HEK293 (cell line): ENCODE data around the gene PFKL.
A peak's percentile ranks its signal among the peaks of the same experiment; 100 is the strongest.
"Not testable (repeated sequence)": the region's sequence is repeated elsewhere in the genome, so short reads cannot be mapped to it uniquely, and the experiment has no call there.

Experiments
- CTCF ChIA-PET: fragments of 350-600 bp; formaldehyde crosslinking; extraction: SDS; loops from one replicate; lab custom pipeline; 2021; ENCODE audit warnings: antibody characterized with exemption; lab: Yijun Ruan, JAX
- POLR2A ChIA-PET: fragments of 300-600 bp; formaldehyde crosslinking; extraction: SDS; loops from one replicate; lab custom pipeline; 2020; ENCODE audit warnings: antibody characterized with exemption, inconsistent platforms; lab: Yijun Ruan, JAX
- H3K27ac ChIP-seq: fragments of 200-500 bp; sonication (Bioruptor generic); 2 replicates; pipeline ENCODE4 v1.5.1; 2014; ENCODE audit warnings: low read depth, low read length, control low read depth, inconsistent platforms; ENCODE audit errors: extremely low read depth
- H3K36me3 ChIP-seq, 2 experiments: fragments of 200-500 bp in 1 of 2; sonication (Bioruptor generic) in 1 of 2; 1 replicate in 1 of 2; 2 replicates in 1 of 2; pipeline ENCODE4 v1.5.1; 2014 to 2017; ENCODE audit warnings: inconsistent platforms in 2 of 2, low read length in 2 of 2; ENCODE audit not compliant: control insufficient read depth in 2 of 2, insufficient read depth in 1 of 2
- H3K4me1 ChIP-seq: fragments of 200-500 bp; sonication (Bioruptor generic); 2 replicates; pipeline ENCODE4 v1.5.1; 2014; ENCODE audit warnings: mild to moderate bottlenecking, low read length, inconsistent platforms; ENCODE audit not compliant: control insufficient read depth, insufficient read depth
- H3K4me3 ChIP-seq: 2 replicates; pipeline ENCODE4 v1.5.1; 2011; ENCODE audit warnings: low read depth, mild to moderate bottlenecking, control low read depth, low read length, moderate library complexity
- H3K9me3 ChIP-seq: fragments of 200-500 bp; sonication (Bioruptor generic); 2 replicates; pipeline ENCODE4 v1.5.1; 2014; ENCODE audit warnings: low read depth, low read length, inconsistent platforms; ENCODE audit not compliant: control insufficient read depth, insufficient read depth
- KLF16 ChIP-seq: fragments of 450-650 bp; formaldehyde crosslinking; IDR thresholded peaks from 2 replicates; pipeline ENCODE4 v1.5.1; 2017; ENCODE audit warnings: missing biosample characterization, missing genetic modification characterization
- RBAK ChIP-seq: fragments of 450-650 bp; formaldehyde crosslinking; IDR thresholded peaks from 2 replicates; pipeline ENCODE4 v1.5.1; 2016; ENCODE audit warnings: missing biosample characterization, missing genetic modification characterization
- SALL2 ChIP-seq: fragments of 450-650 bp; formaldehyde crosslinking; IDR thresholded peaks from 2 replicates; pipeline ENCODE4 v1.5.0; 2017; ENCODE audit warnings: missing biosample characterization, mild to moderate bottlenecking, missing genetic modification characterization, borderline replicate concordance
- ZIC2 ChIP-seq: fragments of 450-650 bp; formaldehyde crosslinking; IDR thresholded peaks from 2 replicates; pipeline ENCODE4 v1.5.1; 2016; ENCODE audit warnings: missing biosample characterization, missing genetic modification characterization
- ZNF132 ChIP-seq: fragments of 450-650 bp; formaldehyde crosslinking; IDR thresholded peaks from 2 replicates; pipeline ENCODE4 v1.5.1; 2017; ENCODE audit warnings: missing biosample characterization, missing genetic modification characterization, borderline replicate concordance
- ZNF223 ChIP-seq: fragments of 450-650 bp; formaldehyde crosslinking; IDR thresholded peaks from 2 replicates; pipeline ENCODE4 v1.5.1; 2016; ENCODE audit warnings: missing biosample characterization, missing genetic modification characterization
- ZNF404 ChIP-seq: fragments of 450-650 bp; formaldehyde crosslinking; IDR thresholded peaks from 2 replicates; pipeline ENCODE4 v1.5.1; 2017; ENCODE audit warnings: missing biosample characterization, missing genetic modification characterization
- ZNF473 ChIP-seq: fragments of 450-650 bp; formaldehyde crosslinking; IDR thresholded peaks from 2 replicates; pipeline ENCODE4 v1.5.1; 2017; ENCODE audit warnings: missing biosample characterization, missing genetic modification characterization
- ZNF610 ChIP-seq: fragments of 450-650 bp; formaldehyde crosslinking; IDR thresholded peaks from 2 replicates; pipeline ENCODE4 v1.5.1; 2016; ENCODE audit warnings: missing biosample characterization, missing genetic modification characterization, borderline replicate concordance
- ZNF623 ChIP-seq: fragments of 450-650 bp; formaldehyde crosslinking; IDR thresholded peaks from 2 replicates; pipeline ENCODE4 v1.5.1; 2016; ENCODE audit warnings: missing biosample characterization, missing genetic modification characterization
- ZNF843 ChIP-seq: fragments of 450-650 bp; formaldehyde crosslinking; IDR thresholded peaks from 2 replicates; pipeline ENCODE4 v1.5.1; 2016; ENCODE audit warnings: missing biosample characterization, missing genetic modification characterization
- TF ChIP-seq, protein P1 (sequence below): fragments of 450-650 bp; formaldehyde crosslinking; IDR thresholded peaks from 2 replicates; pipeline ENCODE4 v1.5.1; 2016; ENCODE audit warnings: missing biosample characterization, missing genetic modification characterization

Gene PFKL

DNA sequence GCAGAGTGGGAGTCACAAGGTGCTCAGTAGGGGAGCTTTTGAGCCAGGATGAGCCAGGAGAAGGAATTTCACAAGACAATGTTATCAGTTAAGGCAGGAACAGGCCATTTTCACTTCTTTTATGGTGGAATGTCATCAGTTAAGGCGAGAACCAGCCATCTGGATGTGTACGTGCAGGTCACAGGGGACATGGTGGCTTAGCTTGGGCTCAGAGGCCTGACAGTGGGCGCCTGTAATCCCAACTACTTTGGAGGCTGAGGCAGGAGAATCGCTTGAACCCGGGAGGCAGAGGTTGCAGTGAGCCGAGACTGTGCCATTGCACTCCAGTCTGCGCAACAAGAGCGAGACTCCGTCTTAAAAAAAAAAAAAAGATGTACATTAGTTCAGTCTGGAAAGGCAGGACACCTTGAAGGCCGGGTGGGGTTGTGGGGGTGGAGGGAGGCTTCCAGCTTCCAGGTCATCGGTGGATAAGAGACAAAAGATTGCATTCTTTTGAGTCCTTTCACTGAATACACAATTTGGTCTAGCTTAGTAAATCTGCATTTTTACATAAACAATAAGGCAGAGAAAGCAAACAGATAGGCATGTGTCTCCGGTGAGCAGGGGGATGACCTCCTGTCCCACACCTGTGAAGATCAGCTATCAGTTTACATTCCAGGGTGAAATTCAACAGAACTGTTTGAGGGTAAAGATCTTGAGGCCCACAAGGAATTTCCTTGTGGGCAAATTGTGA, 42.0 kb downstream of the PFKL start:
- H3K36me3 ChIP-seq, H3K27ac ChIP-seq, H3K4me1 ChIP-seq, H3K9me3 ChIP-seq, H3K4me3 ChIP-seq: not testable (repeated sequence)
- POLR2A ChIA-PET: interaction anchor here (0.7 kb wide), 1 partner anchor 10 kb away, joined by 3 read pairs; no protein-coding TSS in a partner anchor
- CTCF ChIA-PET: interaction anchor here (1.0 kb wide), 1 partner anchor 31 kb away, joined by 3 read pairs; no protein-coding TSS in a partner anchor

DNA sequence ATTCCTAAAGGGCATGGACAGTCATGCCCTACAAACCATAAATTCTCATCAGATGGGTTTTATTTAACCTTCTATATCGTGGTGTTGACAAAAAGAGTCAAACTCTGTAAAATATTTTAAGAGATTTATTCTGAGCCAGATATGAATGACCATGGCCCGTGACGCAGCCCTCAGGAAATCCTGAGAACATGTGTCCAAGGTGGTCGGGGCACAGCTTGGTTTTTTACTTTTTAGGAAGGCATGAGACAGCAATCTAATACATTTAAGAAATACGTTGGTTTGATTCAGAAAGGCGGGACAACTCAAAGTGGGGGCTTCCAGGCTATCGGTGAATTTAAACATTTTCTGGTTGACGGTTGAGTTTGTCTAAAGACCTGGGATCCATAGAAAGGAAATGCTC, 43.1 kb downstream of the PFKL start:
- H3K36me3 ChIP-seq, H3K9me3 ChIP-seq, CTCF ChIA-PET, H3K4me3 ChIP-seq, POLR2A ChIA-PET, H3K27ac ChIP-seq, H3K4me1 ChIP-seq: not testable (repeated sequence)

DNA sequence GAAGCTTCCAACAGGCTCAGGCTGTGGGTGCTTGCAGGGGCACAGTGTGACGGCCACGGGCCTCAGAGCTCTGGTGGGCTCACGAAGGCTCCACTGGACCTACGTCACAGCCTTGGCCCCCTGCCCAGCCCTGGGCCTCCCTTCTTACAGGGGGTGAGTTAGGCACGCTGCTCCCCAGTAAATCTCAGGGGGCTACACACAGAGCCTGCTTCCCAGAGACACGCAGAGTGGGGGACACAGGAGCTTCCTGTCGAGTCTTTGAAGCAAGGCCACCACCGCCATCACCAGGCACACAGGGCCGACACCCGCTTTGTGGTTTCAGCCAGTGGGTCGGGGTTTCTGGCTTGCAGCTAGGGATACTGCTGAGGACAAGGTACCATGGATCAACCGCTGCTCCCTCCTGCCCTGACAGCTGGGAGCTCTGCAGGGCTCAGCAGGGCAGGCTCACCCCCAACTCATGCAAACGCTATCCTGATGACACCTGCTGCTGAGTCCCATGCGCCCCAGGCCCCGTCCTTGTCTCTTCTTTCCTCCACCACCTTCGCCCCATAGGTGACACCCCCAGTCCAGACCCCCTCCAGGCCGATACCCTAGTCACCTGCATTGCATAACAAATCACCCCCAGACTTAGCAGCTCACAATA, 44.8 kb downstream of the PFKL start:
- Histone ChIP-seq H3K4me1 (peaks cover 3% of the 10 kb centered on the region; the same call in 1 of the 2 replicates), H3K27ac (no peak overlapping the region), H3K4me3 (no peak overlapping the region), H3K36me3 (no peaks in the 10 kb centered on the region), H3K9me3 (no peaks in the 10 kb centered on the region)
- CTCF ChIA-PET: interaction anchor here (0.5 to 0.7 kb wide), 3 partner anchors 35 to 144 kb away, joined by 3 read pairs; partner anchors contain the start of gene PFKL
- POLR2A ChIA-PET: interaction anchor here (0.6 to 1.3 kb wide), 5 partner anchors 15 to 475 kb away, joined by 3 to 6 read pairs (median 4); no protein-coding TSS in a partner anchor
- TF ChIP-seq ZNF223 (tag by site-specific recombination): no peak
- 0 out of 2 replicates have a peak, but pooled peaks have one; percentile 8 for TF ChIP-seq ZIC2 (tag by site-specific recombination)
- TF ChIP-seq ZNF623: no peak
- no peak for TF ChIP-seq RBAK (tag by site-specific recombination)
- TF ChIP-seq ZNF843 (tag by site-specific recombination): no peak
- no peak for TF ChIP-seq ZNF132 (tag by site-specific recombination)
- TF ChIP-seq ZNF610 (tag by site-specific recombination): no peak
- TF ChIP-seq, protein P1, sequence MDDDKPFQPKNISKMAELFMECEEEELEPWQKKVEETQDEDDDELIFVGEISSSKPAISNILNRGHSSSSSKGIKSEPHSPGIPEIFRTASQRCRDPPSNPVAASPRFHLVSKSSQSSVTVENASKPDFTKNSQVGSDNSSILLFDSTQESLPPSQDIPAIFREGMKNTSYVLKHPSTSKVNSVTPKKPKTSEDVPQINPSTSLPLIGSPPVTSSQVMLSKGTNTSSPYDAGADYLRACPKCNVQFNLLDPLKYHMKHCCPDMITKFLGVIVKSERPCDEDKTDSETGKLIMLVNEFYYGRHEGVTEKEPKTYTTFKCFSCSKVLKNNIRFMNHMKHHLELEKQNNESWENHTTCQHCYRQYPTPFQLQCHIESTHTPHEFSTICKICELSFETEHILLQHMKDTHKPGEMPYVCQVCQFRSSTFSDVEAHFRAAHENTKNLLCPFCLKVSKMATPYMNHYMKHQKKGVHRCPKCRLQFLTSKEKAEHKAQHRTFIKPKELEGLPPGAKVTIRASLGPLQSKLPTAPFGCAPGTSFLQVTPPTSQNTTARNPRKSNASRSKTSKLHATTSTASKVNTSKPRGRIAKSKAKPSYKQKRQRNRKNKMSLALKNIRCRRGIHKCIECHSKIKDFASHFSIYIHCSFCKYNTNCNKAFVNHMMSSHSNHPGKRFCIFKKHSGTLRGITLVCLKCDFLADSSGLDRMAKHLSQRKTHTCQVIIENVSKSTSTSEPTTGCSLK (tag by site-specific recombination): no peak

DNA sequence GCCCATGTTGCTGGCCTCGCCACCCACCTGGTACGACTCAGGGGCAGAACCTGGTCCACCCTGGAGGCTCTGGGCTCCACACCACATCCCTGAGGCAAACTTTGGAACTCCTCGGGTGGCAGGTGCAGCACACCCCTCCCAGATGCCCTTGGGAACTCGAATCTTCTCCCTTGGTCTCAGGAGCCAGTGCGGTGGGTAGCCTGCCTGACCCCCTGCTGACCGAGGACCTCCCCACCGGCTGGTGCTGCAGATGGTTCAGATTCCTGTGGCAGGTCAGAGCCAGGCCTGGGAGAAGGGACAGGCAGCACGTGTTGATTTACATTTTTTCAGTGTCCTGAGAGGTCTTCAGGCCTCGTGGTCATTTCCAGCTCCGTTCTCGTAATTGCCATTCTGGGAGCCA, 45.6 kb downstream of the PFKL start:
- H3K27ac ChIP-seq: no peak overlapping the region
- H3K36me3 ChIP-seq: no peaks in the 10 kb centered on the region
- ChIA-PET POLR2A (no interaction called here), CTCF (interaction anchor here (0.7 kb wide), 1 partner anchor 45 kb away, joined by 3 read pairs; the partner anchor contains the start of gene PFKL)
- H3K9me3 ChIP-seq: no peaks in the 10 kb centered on the region
- TF ChIP-seq KLF16 (tag by site-specific recombination): no peak
- no peak for TF ChIP-seq SALL2 (tag by site-specific recombination)
- TF ChIP-seq ZNF404 (tag by site-specific recombination): no peak
- no peak for TF ChIP-seq ZNF473 (tag by site-specific recombination)
- H3K4me1 ChIP-seq: no peaks in the 10 kb centered on the region
- no peak overlapping the region for H3K4me3 ChIP-seq
